Progenitor cell of endocrine pancreas (in vitro differentiated cells): ENCODE results near the gene RPLP2. TPM values are rescaled to one million over a fixed set of nuclear protein-coding genes. Genes with fewer than 3 reads are reported as not detected.
A peak's percentile ranks its signal among the peaks of the same experiment; 100 is the strongest.

Source experiments
- DNase-seq: peaks from one replicate; pipeline ENCODE4 v3.0.0; 2021; ENCODE audit warnings: low spot score; ENCODE audit not compliant: unreplicated experiment
- H3K27ac Mint-ChIP-seq: 2 replicates; pipeline ENCODE4 v1.8.0; 2021; ENCODE audit warnings: mild to moderate bottlenecking, moderate library complexity, mixed read lengths
- H3K27me3 Mint-ChIP-seq: 2 replicates; pipeline ENCODE4 v1.8.0; 2021; ENCODE audit warnings: mixed read lengths
- H3K36me3 Mint-ChIP-seq: 2 replicates; pipeline ENCODE4 v1.8.0; 2022; ENCODE audit warnings: mixed read lengths; ENCODE audit not compliant: insufficient read depth
- H3K4me1 Mint-ChIP-seq: 2 replicates; pipeline ENCODE4 v1.8.0; 2021; ENCODE audit warnings: low read depth, mixed read lengths
- H3K4me3 Mint-ChIP-seq: 2 replicates; pipeline ENCODE4 v1.8.0; 2021; ENCODE audit warnings: low read depth, mild to moderate bottlenecking, moderate library complexity, mixed read lengths
- H3K9me3 Mint-ChIP-seq: 2 replicates; pipeline ENCODE4 v1.8.0; 2021; ENCODE audit warnings: low read depth, mixed read lengths
- CTCF ChIP-seq: fragments of 200-600 bp; sonication (generic); IDR thresholded peaks from one replicate; pipeline ENCODE4 v1.5.0; 2021; ENCODE audit warnings: antibody characterized with exemption, mild to moderate bottlenecking; ENCODE audit not compliant: unreplicated experiment
- total RNA-seq: library from RNA; stranded (reverse); gene quantifications from 2 replicates; pipeline ENCODE4 v1.2.1, GENCODE V29; 2021

Gene RPLP2
- total RNA-seq, 1 donor from 2014 or later: 1,463 TPM

DNA sequence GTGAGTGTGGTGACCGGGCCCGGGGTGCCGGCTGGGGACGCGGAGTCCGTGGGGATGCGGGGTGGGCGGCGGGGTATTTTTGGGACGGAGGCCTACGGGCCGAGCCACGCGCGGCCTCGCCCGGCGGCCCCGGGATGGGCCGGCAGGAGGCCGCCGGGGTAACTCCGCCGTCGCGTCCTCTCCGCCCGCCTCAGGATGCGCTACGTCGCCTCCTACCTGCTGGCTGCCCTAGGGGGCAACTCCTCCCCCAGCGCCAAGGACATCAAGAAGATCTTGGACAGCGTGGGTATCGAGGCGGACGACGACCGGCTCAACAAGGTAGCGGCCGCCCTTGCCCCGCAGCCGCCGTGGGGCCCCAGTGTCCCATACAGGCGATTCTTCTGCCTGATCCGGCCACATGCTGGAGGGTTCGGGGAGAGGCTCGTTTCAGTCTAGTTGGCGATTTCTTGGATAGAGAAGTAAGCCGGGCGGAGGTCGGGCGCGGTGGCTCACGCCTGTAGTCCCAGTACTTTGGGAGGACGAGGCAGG, 337 bp downstream of the RPLP2 start:
- Mint-ChIP-seq H3K27me3 (no peaks in the 10 kb centered on the region), H3K9me3 (no peaks in the 10 kb centered on the region), H3K27ac (peak overlapping the region; percentile 99), H3K4me3 (peak overlapping the region; percentile 93), H3K4me1 (peaks cover 15% of the 10 kb centered on the region), H3K36me3 (peaks cover 6% of the 10 kb centered on the region)
- no peak for DNase-seq
- TF ChIP-seq CTCF: peak; percentile 23

GRCh38 chr11:811446-812245, 1.9 kb downstream of the RPLP2 start:
- Mint-ChIP-seq H3K27me3 (no peaks in the 10 kb centered on the region), H3K36me3 (peaks cover 8% of the 10 kb centered on the region), H3K4me1 (peaks cover 15% of the 10 kb centered on the region), H3K4me3 (peak overlapping the region; percentile 93), H3K9me3 (no peaks in the 10 kb centered on the region), H3K27ac (peak overlapping the region; percentile 76)
- no peak for TF ChIP-seq CTCF
- no peak for DNase-seq

- no peak for DNase-seq
- Mint-ChIP-seq H3K9me3 (no peaks in the 10 kb centered on the region), H3K36me3 (peaks cover 8% of the 10 kb centered on the region), H3K27ac (no peak overlapping the region), H3K4me3 (peak overlapping the region; percentile 16), H3K4me1 (peaks cover 15% of the 10 kb centered on the region), H3K27me3 (no peaks in the 10 kb centered on the region)
- TF ChIP-seq CTCF: no peak
Measured at GRCh38 chr11:812390-812789, 2.6 kb downstream of the RPLP2 start.

GRCh38 chr11:813072-813455, 3.3 kb downstream of the RPLP2 start:
- peaks cover 13% of the 10 kb centered on the region for H3K4me1 Mint-ChIP-seq
- H3K36me3 Mint-ChIP-seq: peaks cover 8% of the 10 kb centered on the region
- no peak for DNase-seq
- H3K9me3 Mint-ChIP-seq: no peaks in the 10 kb centered on the region
- no peaks in the 10 kb centered on the region for H3K27me3 Mint-ChIP-seq
- no peak overlapping the region for H3K4me3 Mint-ChIP-seq
- no peak for TF ChIP-seq CTCF
- H3K27ac Mint-ChIP-seq: no peak overlapping the region

GRCh38 chr11:813456-814096, 3.8 kb downstream of the RPLP2 start:
- TF ChIP-seq CTCF: no peak
- Mint-ChIP-seq H3K27me3 (no peaks in the 10 kb centered on the region), H3K4me1 (peaks cover 13% of the 10 kb centered on the region), H3K4me3 (no peak overlapping the region), H3K9me3 (no peaks in the 10 kb centered on the region), H3K27ac (no peak overlapping the region), H3K36me3 (peaks cover 8% of the 10 kb centered on the region)
- no peak for DNase-seq
